ENCODE results near the gene MYO7A.

Gene MYO7A

DNA sequence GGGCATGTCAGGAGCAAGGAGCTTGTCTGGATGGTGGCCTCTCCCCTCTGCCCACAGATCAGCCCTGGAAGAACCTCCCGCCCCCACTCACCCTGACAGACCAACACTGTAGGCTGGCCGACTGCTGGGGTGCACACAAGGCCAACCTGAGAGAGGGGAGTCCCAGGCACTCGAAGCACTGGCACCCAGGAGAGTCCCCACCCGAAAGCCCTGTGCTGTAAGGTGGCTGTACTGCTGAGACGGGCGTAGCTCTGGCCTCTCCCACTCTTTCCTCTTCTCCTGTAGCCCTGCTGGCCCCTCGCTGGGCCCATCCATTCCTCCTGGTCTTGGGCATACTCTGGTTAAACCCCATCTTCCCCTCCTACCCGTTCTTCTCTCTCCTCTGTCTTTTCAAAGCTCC is 39.7 kb downstream of the MYO7A start:
- DNase-seq = no peak

DNA sequence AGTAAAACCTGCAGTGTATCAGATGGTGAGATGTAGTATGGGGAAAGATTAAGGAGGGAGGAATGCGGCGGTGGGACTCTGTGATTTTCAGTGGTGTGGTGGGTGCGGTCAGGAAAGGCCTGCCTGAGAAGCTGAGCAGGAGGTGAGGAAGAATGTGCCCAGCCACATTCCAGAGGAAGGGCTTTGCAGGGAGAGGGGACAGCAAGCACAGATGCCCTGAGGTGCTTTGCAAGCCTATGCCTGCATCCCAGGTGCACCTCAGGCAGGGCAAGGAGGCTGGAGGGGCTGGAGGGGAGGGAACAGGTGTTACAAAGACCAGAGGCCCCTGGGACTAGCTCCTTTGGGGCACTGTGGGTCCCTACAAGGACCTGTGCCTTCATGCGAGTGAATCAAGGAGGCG is 42.1 kb downstream of the MYO7A start:
- no peak for DNase-seq

DNA sequence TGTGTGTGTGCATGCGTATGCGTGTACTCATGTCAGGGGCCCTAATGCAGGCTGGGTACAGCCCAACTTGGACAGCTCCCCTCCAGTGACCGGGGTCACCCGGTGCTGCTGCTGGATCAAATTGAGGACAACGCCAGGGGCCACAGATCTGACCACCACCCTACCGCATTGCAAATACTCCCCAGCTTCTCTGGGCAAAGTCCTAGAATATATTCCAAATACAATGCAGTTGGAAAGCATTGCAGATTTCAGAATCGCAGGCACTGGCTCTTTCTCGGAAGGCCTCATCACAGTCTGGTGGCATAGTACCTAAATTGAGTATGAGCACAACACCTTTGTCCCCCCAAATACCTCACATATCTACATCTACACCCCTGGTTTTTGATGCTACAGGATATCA is 43.2 kb downstream of the MYO7A start:
- DNase-seq = no peak

DNA sequence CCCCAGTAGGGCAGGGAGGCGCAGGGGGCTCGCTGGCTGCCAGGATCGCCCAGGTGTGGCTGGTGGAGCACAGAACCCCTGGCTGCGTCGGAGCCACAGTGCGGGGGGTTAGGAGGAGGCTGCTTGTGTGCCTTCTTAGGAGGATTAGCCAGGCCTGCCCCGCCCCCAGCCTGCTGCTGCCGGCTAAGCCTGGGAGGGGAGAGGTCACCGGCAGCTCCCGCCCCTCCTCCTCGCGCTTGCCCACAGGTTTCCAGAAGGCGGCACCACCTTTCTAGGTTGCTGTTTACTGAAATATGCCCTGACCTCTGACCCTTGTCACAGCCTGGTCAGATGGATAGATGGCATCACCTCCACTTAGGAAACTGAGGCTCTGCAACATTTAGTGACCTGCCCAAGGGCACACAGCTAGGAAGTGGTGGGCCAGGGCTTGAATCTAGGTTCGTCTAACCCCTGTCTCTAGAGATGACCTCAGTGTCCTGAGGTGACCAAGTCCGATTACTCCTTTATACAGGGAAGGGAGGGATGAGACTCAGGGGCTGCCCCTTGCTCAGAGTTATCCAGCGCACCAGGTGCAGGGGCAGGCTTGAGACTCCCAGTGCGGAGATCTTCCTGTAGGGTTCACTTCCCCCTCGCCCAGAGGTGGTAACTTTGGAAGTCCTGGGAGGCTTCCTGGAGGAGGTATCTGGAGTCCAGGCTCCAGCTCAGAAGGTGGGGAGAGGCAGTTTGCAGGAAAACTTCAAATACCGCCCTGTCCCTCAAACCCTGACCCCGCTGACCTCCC is 44.0 kb downstream of the MYO7A start:
- DNase-seq = no peak

DNA sequence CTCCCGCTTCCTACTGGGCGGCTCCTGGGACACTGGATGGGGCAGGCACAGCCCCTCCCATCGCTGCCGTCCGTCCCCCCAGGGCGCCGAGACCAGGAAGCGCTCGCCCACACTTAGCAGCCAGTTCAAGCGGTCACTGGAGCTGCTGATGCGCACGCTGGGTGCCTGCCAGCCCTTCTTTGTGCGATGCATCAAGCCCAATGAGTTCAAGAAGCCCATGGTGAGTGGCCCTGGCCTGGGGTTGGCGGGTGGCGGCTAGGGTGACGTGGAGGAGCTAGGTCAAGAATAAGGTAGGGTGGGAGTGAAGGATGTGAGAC is 44.6 kb downstream of the MYO7A start:
- no peak for DNase-seq

DNA sequence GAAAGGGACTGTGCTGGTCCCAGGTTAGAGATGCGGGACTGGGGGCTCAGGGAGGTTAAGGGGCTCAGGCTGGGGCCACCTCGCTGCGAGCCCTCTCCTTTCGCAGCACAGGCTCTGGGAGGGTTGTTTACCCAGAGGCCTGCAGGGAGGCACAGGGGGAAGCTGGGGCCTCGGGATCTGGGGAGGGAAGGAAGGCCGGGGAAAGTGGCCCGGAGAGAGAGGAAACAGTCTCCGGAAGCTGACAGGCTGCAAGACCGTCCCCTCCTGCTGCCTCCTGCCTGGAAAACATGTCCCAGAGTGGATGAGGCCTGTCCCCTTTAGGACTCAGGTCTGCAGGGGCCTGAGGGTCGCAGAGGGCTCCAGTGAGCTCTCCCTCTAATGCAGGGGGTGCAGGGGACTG is 45.4 kb downstream of the MYO7A start:
- DNase-seq = no peak

DNA sequence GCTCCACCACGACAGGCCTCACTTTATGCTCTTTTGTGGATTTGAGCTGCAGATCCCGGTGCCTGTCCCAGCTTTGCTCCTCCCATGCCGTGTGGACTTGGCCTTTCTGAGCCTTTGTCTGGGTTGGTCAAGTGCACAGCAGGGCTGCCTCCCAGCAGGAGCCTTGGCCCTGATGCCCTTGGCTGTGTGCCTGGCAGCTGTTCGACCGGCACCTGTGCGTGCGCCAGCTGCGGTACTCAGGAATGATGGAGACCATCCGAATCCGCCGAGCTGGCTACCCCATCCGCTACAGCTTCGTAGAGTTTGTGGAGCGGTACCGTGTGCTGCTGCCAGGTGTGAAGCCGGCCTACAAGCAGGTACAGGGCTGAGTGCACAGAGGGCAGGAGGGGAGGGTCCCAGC is 46.5 kb downstream of the MYO7A start:
- no peak for DNase-seq

DNA sequence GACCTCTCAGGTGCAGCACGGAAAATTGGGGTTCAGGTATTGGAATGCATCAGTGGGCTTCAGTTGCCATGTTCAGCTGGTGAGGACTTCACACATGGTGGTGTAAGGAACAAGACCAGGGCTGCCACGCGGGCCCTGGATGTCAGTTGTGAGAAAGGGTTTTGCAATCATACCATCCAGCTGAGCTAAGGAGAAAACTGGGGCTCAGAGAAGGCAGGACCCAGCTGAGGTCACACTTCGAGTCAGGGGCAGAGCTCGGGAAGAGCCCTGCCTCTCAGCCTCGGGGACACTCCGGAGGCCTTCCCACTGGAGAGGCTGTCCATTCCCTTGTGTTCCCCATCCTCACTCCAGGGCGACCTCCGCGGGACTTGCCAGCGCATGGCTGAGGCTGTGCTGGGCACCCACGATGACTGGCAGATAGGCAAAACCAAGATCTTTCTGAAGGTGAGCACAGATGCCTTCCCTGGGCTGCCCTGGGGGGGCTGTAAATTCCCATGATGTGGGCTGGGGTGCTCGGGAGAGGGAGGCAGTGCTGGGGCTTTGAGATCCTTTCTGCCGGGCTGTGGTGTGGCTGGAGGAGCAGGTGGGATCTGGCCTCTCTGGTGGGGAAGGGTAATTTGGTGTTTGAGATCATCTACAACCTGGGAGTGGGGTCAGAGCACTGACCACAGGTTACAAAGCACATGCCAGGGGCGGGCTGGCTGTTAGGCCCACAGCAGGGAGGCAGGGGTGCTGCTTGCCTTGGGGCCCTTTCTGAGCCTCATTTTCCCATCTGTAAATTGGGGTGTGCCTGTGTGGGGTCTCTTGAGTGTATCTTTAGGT is 47.2 kb downstream of the MYO7A start:
- no peak for DNase-seq

DNA sequence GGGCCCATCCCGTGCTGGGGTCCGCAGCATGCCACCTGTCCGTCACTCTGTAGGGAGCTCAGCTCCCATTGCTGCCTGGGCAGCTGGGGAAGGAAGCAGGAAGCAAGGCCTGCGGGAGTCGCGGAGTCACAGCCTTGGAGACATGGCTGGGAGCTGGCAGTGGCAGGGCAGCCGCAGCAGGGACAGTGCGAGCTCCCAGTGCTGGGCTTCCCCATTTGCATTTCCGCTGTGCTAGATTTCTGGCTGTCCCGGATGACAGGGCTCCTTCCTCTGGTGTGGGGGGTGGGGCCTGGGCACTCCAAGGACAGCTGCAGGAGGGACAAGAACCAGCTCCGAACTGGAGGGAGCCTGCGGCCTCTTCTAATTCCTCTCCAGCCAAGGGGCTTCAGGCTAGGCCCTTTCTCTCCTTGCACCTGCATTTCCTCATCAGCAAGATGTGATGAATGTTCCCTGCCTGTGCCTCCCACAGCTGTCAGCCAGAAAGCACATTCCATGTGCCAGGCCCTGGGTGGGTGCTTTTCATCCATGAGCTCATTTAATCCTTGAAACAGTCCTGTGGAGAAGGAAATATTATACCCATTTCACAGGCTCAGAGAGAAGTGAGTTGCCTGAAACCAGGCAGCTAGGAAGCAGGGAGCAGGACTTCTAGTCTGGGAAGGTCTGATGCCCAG is 48.0 kb downstream of the MYO7A start:
- DNase-seq = no peak

DNA sequence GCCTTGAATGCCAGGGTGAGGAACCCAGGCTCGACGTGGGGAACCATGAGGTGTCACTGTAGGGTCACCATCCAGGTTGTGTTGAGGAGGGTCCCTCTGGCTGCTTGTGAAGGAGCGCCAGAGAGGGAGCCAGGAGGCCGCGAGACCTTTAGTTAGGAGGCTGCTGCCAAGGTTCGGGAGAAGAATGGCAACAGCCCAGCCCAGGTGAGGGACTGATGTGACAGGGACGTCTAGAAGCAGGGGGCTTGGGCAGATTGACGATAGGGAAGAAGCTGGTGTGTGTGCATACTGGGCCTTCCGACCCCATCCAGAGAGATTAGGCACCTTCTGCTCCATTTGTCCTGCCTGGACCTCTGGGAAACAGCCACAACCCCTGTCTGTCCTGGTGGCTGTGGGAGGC is 49.0 kb downstream of the MYO7A start:
- no peak for DNase-seq

DNA sequence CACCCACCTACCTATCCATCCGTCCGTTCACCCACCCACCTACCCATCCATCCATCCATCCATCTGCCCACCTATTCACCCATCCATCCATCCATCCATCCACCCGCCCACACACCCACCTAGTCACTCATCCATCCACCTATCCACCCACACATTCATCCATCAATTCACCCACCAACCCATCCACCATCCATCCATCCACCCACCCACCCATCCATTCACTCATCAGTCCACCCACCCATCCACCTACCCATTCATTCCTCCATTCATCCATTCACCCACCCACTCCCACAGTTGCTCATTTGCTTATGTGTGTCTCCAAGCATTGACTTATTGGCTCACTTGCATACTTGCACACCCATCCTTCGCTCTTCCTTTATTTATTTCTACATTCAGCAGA is 50.1 kb downstream of the MYO7A start:
- DNase-seq = no peak

DNA sequence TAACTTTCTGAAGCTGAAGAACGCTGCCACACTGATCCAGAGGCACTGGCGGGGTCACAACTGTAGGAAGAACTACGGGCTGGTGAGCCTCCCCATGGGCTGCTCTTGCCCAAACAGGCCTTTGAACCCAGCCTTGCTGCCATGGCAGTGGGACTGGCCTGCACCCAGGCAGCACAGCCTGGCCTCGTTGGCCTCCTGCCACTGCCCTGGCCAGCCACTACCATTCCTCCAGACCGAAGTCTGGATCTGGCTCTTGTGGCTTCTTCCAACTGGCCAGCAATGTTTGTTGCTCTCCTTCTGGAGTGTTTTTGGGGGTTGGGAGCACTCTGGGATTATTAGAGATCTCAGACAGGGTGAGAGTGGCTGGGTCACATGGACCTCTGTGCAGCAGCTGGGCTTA is 51.0 kb downstream of the MYO7A start:
- no peak for DNase-seq

DNA sequence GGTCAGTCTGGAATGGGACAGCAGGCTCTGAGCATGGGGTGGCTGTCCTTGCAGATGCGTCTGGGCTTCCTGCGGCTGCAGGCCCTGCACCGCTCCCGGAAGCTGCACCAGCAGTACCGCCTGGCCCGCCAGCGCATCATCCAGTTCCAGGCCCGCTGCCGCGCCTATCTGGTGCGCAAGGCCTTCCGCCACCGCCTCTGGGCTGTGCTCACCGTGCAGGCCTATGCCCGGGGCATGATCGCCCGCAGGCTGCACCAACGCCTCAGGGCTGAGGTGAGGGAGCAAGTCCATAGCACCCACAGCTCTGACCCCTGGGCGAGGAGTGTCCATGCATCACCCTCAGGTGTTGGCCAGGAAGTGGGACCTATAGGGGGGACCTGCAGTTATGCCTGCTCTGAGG is 51.6 kb downstream of the MYO7A start:
- no peak for DNase-seq

DNA sequence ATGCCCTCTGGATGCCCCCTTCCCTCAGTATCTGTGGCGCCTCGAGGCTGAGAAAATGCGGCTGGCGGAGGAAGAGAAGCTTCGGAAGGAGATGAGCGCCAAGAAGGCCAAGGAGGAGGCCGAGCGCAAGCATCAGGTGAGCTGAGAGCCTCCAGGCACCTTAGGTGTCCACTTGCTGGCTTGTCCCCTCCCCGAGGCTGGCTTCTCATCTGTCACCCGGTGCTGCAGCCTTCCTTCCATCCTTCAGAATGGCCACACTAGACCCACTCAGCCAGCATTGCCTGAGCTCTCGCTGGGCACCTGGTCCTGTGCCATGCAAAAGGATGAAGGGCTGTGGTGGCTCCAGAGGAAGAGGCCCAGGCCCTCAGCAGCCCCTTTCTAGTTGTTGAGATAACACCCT is 52.3 kb downstream of the MYO7A start:
- no peak for DNase-seq

DNA sequence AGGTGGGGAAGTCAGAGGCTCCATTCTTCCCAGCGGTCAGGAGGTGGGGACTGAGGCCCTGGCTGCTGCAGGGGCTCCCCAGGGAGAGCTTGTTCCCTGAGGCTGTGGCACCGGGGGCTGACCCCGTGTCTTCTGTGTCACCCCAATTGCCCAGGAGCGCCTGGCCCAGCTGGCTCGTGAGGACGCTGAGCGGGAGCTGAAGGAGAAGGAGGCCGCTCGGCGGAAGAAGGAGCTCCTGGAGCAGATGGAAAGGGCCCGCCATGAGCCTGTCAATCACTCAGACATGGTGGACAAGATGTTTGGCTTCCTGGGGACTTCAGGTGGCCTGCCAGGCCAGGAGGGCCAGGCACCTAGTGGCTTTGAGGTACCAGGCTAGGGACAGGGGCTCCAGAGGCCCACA is 53.2 kb downstream of the MYO7A start:
- no peak for DNase-seq

DNA sequence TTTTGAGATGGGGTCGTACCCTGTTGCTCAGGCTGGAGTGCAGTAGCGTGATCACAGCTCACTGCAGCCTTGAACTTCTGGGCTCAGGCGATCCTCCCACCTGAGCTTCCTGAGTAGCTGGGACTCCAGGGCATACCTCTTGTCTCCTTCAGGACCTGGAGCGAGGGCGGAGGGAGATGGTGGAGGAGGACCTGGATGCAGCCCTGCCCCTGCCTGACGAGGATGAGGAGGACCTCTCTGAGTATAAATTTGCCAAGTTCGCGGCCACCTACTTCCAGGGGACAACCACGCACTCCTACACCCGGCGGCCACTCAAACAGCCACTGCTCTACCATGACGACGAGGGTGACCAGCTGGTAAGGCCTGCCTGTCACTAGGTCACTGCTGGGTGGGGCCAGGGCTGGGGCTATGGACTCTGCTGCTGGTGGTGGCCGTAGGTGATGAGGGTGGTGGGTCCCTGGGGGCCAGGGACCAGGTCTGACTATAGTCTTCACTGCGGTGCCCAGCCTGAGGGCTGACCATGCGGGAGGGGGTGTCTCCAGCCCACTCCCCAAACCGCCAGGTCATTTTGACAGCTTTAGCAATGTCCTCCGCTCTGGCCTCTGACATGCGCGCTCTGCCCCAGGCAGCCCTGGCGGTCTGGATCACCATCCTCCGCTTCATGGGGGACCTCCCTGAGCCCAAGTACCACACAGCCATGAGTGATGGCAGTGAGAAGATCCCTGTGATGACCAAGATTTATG is 53.9 kb downstream of the MYO7A start:
- no peak for DNase-seq

DNA sequence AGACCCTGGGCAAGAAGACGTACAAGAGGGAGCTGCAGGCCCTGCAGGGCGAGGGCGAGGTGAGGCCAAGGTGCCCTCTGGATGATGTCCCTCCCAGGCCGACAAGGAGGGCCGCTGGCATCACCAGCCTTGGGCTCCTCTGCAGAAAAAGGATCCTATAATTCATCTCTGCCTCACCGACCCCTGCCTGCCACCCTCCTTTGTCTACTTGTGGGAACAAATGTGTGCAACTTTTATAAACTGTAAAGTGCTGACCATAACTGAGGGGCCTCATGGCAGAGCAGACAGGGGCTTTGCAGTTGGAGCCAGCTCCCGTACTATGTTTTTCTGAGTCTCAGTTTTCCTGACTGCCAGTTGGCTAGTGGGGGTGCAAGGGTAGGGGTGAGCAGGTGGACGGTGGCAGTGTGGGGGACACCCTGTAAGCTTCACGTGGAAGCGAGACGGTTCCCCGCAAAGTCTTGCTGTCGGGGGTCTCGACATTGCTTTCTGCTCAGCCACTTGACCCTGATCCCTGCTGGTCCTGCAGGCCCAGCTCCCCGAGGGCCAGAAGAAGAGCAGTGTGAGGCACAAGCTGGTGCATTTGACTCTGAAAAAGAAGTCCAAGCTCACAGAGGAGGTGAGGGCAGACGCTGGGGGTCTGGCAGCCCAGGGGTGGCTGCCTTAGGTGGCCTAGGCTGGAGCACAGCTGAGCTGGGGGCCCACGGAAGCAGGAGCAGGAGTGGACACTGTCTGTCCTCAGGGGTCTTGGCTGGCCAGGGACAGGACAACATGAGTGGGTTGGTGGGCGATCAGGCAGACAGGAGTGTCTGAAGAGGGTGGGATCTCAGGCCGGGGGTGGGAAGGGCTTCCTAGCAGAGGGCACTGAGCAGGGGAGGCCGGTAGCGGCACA is 54.7 kb downstream of the MYO7A start:
- no peak for DNase-seq

DNA sequence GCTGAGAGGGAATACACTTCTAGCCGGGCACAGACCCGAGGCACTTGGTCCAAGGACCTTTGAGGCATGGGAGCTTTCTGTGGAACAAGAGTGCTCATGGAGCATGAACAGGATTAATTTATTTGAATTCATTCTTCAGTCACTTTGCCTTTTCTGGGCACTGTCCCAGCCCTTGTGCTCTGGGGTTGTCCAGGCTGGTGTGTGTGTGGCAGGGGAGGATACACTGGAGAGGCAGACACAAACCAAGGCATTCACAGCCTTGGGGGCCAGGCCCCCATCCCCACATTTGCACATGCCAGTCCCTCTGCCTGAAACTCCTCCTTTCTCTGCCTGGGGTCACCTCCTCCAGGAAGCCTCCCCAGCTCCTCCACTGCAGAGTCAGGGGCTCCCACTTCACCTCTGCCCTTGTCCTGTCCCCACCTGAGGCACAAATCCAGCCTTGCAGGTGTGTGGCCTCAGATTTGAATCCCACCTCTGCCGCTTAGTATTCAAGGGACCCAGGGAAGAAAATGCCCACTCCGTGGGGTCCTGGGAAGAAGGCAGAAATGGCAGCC is 55.5 kb downstream of the MYO7A start:
- DNase-seq = no peak

DNA sequence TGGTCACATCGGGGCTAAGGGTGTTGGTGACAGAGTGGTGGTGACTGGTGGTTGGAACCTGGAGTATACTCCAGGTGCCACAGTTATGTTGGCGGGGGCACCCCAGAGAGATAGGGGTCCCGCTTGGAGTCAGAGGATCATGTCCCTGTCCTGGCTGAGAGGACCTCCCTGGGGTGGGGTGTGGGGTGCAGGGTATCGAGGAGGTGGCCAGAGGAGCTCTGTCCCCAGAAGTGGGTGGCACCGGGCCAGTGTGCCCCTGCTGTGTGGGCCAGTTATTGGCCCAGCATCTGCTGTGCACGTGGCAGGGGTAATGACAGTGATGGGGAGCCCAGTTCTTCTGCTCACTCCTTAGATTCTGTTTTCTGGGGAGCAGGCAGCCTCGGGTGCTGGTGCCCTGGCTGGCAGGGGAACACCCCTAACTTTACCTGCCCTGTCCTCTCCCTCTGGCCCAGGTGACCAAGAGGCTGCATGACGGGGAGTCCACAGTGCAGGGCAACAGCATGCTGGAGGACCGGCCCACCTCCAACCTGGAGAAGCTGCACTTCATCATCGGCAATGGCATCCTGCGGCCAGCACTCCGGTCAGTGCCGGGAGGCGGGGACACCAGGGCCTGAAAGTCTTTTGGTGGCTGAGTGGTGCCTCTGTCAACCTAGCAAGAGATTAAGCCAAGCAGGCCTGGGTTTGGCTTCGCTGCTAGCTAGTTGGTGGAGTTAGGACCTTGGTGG is 56.3 kb downstream of the MYO7A start:
- DNase-seq = no peak

DNA sequence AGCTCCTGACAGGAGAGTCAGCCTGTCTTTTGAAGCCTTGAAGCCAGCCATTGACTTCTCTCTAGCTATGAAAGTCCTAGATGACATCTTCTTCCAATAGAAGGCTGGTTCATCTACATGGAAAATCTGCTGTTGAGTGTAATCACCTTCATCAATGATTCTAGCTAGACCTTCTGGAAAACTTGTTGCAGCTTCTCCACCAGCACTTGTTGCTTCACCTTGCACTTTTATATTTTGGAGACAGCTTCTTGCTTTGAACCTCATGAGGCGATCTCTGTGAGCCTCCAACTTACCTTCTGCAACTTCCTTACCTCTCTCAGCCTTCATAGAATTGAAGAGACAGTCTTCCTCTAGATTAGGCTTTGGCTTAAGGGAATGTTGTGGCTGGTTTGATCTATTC is 58.3 kb downstream of the MYO7A start:
- no peak for DNase-seq

DNA sequence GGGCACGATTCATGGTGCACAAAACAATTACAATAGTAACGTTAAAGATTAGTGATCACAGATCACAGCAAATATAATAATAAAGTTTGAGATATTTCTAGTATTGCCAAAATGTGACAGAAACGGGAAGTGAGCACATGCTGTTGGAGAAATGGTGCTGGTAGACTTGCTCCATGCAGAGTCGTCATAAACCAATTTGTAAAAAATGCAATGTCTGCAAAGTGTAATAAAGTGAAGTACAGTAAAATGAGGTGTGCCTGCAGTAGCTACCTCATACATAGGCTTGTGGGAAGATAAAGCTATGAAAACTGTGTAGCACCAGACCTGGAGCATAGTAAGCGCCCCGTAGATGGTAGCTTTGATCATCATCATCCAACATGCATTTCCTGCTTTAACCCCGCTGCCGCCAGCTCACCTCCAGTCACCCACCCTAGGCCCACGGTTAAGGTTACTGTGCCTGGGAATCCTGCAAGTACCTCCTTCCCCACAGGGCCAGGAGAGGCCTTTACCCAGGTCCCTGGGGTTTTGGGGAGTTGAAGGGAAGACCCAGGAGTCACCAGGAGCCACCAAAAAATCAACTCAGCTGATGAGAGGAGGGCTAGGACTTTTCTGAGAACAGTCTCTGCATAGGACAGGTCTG is 59.2 kb downstream of the MYO7A start:
- no peak for DNase-seq
